Measurements from ENCODE around the gene DPYSL3.
"Not testable (repeated sequence)": the region's sequence is repeated elsewhere in the genome, so short reads cannot be mapped to it uniquely, and the experiment has no call there.

DPYSL3 gene

GRCh38 chr5:147509710-147510651, at the start of gene DPYSL3:
TSS of gene DPYSL3 (minus strand) at chr5:147510068. CDS start at chr5:147509858, 210 bp downstream.
- H3K4me3 ChIP-seq (replicated peaks; ENCODE audit: low read depth, low read length), result peak within 1 kb of the TSS; percentile 84
- peak; percentile 36 for TF ChIP-seq CTCF (IDR thresholded peaks at IDR 0.05; ENCODE audit: low read length, missing control alignments)

GRCh38 chr5:147558826-147559225, 49.0 kb upstream of the DPYSL3 start:
- H3K4me3 ChIP-seq (replicated peaks; ENCODE audit: low read depth, low read length), result no peak overlapping the region
- DNase-seq (ENCODE audit: low read depth), result peak; percentile 88
- peak; percentile 83 for TF ChIP-seq CTCF (IDR thresholded peaks at IDR 0.05; ENCODE audit: low read length, missing control alignments)

More at GRCh38 chr5:147509710-147510651, at the start of gene DPYSL3:
- DNase-seq (ENCODE audit: low read depth), result peak; percentile 84

GRCh38 chr5:147557876-147558745, 48.2 kb upstream of the DPYSL3 start:
- no peak for TF ChIP-seq CTCF (IDR thresholded peaks at IDR 0.05; ENCODE audit: low read length, missing control alignments)
- peak; percentile 79 for DNase-seq (ENCODE audit: low read depth)
- no peak overlapping the region for H3K4me3 ChIP-seq (replicated peaks; ENCODE audit: low read depth, low read length)

GRCh38 chr5:147555176-147555575, 45.3 kb upstream of the DPYSL3 start:
- no peak overlapping the region for H3K4me3 ChIP-seq (replicated peaks; ENCODE audit: low read depth, low read length)
- no peak for TF ChIP-seq CTCF (IDR thresholded peaks at IDR 0.05; ENCODE audit: low read length, missing control alignments)
- DNase-seq (ENCODE audit: low read depth), result no peak

- peak; percentile 90 for DNase-seq (ENCODE audit: low read depth)
- no peak for TF ChIP-seq CTCF (IDR thresholded peaks at IDR 0.05; ENCODE audit: low read length, missing control alignments)
- H3K4me3 ChIP-seq (replicated peaks; ENCODE audit: low read depth, low read length), result peak overlapping the region; percentile 2
Measured at GRCh38 chr5:147554261-147554817, 44.5 kb upstream of the DPYSL3 start.

- H3K4me3 ChIP-seq (replicated peaks; ENCODE audit: low read depth, low read length), result peak overlapping the region; percentile 2
- not testable (repeated sequence) for DNase-seq (ENCODE audit: low read depth)
Measured at GRCh38 chr5:147553817-147554216, 43.9 kb upstream of the DPYSL3 start.

GRCh38 chr5:147552897-147553296, 43.0 kb upstream of the DPYSL3 start:
- no peak for DNase-seq (ENCODE audit: low read depth)
- no peak overlapping the region for H3K4me3 ChIP-seq (replicated peaks; ENCODE audit: low read depth, low read length)
- no peak for TF ChIP-seq CTCF (IDR thresholded peaks at IDR 0.05; ENCODE audit: low read length, missing control alignments)

All from fibroblast of pulmonary artery (primary cell).